Skeletal muscle tissue (tissue), 4 donors: ENCODE measurements around the gene PARP16. TPM values are rescaled to one million over a fixed set of nuclear protein-coding genes. Genes with fewer than 3 reads are reported as not detected.

Experiments
- H3K27ac ChIP-seq: one replicate; pipeline ENCODE4 v1.7.0; 2013; ENCODE audit warnings: mild to moderate bottlenecking, low read depth, low read length, inconsistent platforms
- H3K27me3 ChIP-seq, 3 donors: one replicate each; pipeline ENCODE4 v1.7.0; 2013; ENCODE audit warnings: low read length in 3 of 3; ENCODE audit not compliant: control insufficient read depth in 3 of 3, insufficient read depth in 3 of 3
- H3K36me3 ChIP-seq, 3 donors: one replicate each; pipeline ENCODE4 v1.7.0; 2013; ENCODE audit warnings: low read length in 3 of 3; ENCODE audit not compliant: control insufficient read depth in 3 of 3, insufficient read depth in 3 of 3
- H3K4me1 ChIP-seq, 3 donors: one replicate each; pipeline ENCODE4 v1.7.0; 2013; ENCODE audit warnings: low read length in 3 of 3, mild to moderate bottlenecking in 3 of 3; ENCODE audit not compliant: control insufficient read depth in 3 of 3, insufficient read depth in 3 of 3
- H3K4me3 ChIP-seq, 3 donors: one replicate each; pipeline ENCODE4 v1.7.0; 2013; ENCODE audit warnings: low read length in 3 of 3
- H3K9ac ChIP-seq, 3 donors: one replicate each; pipeline ENCODE4 v1.7.0; 2013; ENCODE audit warnings: low read length in 3 of 3, mild to moderate bottlenecking in 3 of 3, moderate library complexity in 2 of 3, low read depth in 1 of 3
- H3K9me3 ChIP-seq, 3 donors: one replicate each; pipeline ENCODE4 v1.7.0; 2013; ENCODE audit warnings: low read length in 3 of 3; ENCODE audit not compliant: control insufficient read depth in 3 of 3
- total RNA-seq: library from RNA; depleted of rRNA; stranded (reverse); fragments of >200 nt; gene quantifications from one replicate; pipeline ENCODE4 v1.2.3, GENCODE V29; 2014
- donor health status: Osteomylitis.

Gene PARP16
- total RNA-seq, 1 donor from 2014 or later, result 7.3 TPM

DNA sequence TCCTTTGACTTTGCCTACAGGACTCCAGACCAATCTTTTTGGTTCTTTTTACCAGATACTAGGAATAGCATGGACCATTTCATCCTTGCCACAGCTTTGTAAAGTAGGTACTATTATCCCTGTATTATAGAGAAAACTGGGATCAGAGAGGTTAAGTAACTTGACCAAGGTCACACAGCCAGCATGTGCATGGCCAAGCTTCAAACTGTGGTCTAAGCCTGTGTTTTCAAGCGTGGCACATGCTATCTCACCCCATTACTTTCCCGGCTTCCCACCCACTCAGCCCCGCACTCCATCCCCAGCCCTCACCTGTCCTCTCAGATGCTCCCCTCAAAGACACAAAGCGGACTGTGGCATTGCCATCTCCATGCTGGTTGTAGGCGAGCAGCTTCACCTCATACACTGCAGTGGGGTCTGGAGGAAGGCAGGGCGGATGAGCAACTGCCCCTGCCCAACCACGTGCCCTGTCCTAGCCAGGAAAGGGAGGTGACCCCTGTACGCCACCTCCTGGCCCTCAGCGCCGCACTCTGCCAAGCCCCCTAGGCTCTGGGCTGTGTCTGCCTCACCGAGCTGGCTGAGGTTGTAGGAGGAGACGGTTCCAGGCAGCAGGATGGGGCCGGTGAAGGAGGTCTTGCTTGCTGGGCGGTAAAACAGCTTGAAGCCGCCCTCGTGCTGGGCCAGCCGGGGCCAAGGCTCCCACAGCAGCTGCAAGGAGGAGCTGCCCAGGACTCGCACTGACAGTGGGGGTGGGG is 43.5 kb upstream of the PARP16 start:
- no peak overlapping the region for H3K27ac ChIP-seq
- peaks cover 0 to 6% (median 0%) of the 10 kb centered on the region in 3 donors for H3K27me3 ChIP-seq
- no peak overlapping the region for H3K4me3 ChIP-seq
- H3K36me3 ChIP-seq, result no peaks in the 10 kb centered on the region
- H3K4me1 ChIP-seq, result peaks cover 0 to 5% (median 0%) of the 10 kb centered on the region in 3 donors
- H3K9ac ChIP-seq, result no peak overlapping the region
- no peaks in the 10 kb centered on the region for H3K9me3 ChIP-seq

GRCh38 chr15:65329288-65329983 is 42.8 kb upstream of the PARP16 start:
- peaks cover 0 to 4% (median 0%) of the 10 kb centered on the region in 3 donors for H3K27me3 ChIP-seq
- H3K36me3 ChIP-seq, result no peaks in the 10 kb centered on the region
- H3K4me1 ChIP-seq, result peaks cover 0 to 5% (median 0%) of the 10 kb centered on the region in 3 donors
- no peak overlapping the region for H3K9ac ChIP-seq
- no peak overlapping the region for H3K27ac ChIP-seq
- no peaks in the 10 kb centered on the region for H3K9me3 ChIP-seq
- no peak overlapping the region for H3K4me3 ChIP-seq

GRCh38 chr15:65328506-65329287 is 42.0 kb upstream of the PARP16 start:
- Histone ChIP-seq H3K9me3 (no peaks in the 10 kb centered on the region), H3K4me3 (no peak overlapping the region)

GRCh38 chr15:65327651-65328393 is 41.1 kb upstream of the PARP16 start:
- H3K9ac ChIP-seq, result no peak overlapping the region
- H3K4me3 ChIP-seq, result no peak overlapping the region
- peaks cover 0 to 4% (median 0%) of the 10 kb centered on the region in 3 donors for H3K27me3 ChIP-seq
- H3K4me1 ChIP-seq, result peaks cover 2 to 7% (median 4%) of the 10 kb centered on the region in 3 donors
- no peaks in the 10 kb centered on the region for H3K36me3 ChIP-seq
- H3K27ac ChIP-seq, result no peak overlapping the region
- H3K9me3 ChIP-seq, result no peaks in the 10 kb centered on the region

More at GRCh38 chr15:65328506-65329287, 42.0 kb upstream of the PARP16 start:
- Histone ChIP-seq H3K9ac (no peak overlapping the region), H3K4me1 (peaks cover 0 to 5% (median 0%) of the 10 kb centered on the region in 3 donors), H3K27me3 (peaks cover 0 to 4% (median 0%) of the 10 kb centered on the region in 3 donors), H3K36me3 (no peaks in the 10 kb centered on the region), H3K27ac (no peak overlapping the region)

DNA sequence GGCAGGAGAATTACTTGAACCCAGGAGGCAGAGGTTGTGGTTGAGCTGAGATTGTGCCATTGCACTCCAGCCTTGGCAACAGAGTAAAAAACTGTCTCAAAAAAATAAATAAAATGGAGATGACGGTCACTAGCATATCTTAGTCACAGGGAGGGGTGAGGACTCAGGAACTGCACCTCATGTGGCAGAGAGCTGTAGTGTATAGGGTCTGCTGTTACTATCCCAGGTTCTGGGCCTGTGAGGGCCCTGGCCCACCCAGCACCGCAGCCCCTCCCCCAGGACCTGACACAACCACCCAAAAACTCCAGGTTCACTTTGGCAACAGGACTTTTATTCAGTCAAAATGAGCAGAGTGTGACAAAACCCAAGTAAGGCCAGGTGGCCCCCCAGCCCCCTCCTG is 40.1 kb upstream of the PARP16 start:
- Histone ChIP-seq H3K36me3 (no peaks in the 10 kb centered on the region), H3K27ac (no peak overlapping the region), H3K27me3 (peaks cover 0 to 5% (median 0%) of the 10 kb centered on the region in 3 donors), H3K4me3 (no peak overlapping the region), H3K9me3 (no peaks in the 10 kb centered on the region), H3K9ac (no peak overlapping the region), H3K4me1 (peaks cover 2 to 12% (median 8%) of the 10 kb centered on the region in 3 donors)

- Histone ChIP-seq H3K4me1 (peaks cover 2 to 12% (median 8%) of the 10 kb centered on the region in 3 donors), H3K4me3 (no peak overlapping the region), H3K36me3 (no peaks in the 10 kb centered on the region), H3K27me3 (peaks cover 0 to 6% (median 0%) of the 10 kb centered on the region in 3 donors), H3K9ac (peak overlapping the region in 1 of 3 donors; percentile 60), H3K27ac (no peak overlapping the region), H3K9me3 (no peaks in the 10 kb centered on the region)
Observed at GRCh38 chr15:65326117-65326526, 39.4 kb upstream of the PARP16 start.

GRCh38 chr15:65323071-65323511 is 36.4 kb upstream of the PARP16 start:
- Histone ChIP-seq H3K4me3 (no peak overlapping the region), H3K9me3 (no peaks in the 10 kb centered on the region), H3K9ac (peak overlapping the region in 1 of 3 donors; percentile 16), H3K36me3 (no peaks in the 10 kb centered on the region), H3K4me1 (peaks cover 2 to 12% (median 8%) of the 10 kb centered on the region in 3 donors), H3K27me3 (peaks cover 0 to 3% (median 0%) of the 10 kb centered on the region in 3 donors), H3K27ac (no peak overlapping the region)

GRCh38 chr15:65318870-65319356 is 32.2 kb upstream of the PARP16 start:
- no peak overlapping the region for H3K4me3 ChIP-seq
- no peaks in the 10 kb centered on the region for H3K36me3 ChIP-seq
- peaks cover 2 to 8% (median 7%) of the 10 kb centered on the region in 3 donors for H3K4me1 ChIP-seq
- H3K27ac ChIP-seq, result no peak overlapping the region
- H3K27me3 ChIP-seq, result peaks cover 0 to 3% (median 0%) of the 10 kb centered on the region in 3 donors
- no peaks in the 10 kb centered on the region for H3K9me3 ChIP-seq
- no peak overlapping the region for H3K9ac ChIP-seq

DNA sequence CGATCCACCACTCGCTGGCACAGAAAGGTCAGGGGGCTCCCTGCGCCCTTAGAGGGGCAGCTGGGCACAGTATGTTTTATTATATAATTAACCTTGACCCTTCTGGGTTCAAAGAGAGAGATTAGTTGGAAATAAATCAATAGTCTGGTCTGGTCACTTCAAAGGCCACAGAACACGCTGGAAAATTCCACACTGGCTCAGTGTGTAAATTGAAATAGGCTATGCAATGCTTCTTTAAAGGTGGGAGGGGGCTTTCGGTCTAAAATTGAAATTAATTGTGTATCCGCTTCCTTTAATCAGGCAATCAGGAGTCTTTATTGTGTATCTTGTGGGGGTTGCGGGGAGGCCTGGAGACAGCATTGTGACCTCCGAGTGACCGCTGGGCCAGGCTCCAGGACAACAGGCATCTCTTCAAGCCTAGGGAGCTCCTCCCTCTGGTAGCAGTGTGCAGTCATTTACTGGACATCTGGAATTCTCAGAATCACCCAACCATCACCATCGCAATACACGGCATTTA is 25.8 kb upstream of the PARP16 start:
- Histone ChIP-seq H3K27me3 (no peaks in the 10 kb centered on the region), H3K36me3 (no peaks in the 10 kb centered on the region), H3K4me3 (no peak overlapping the region), H3K9ac (peak overlapping the region in 1 of 3 donors; percentile 20), H3K9me3 (no peaks in the 10 kb centered on the region), H3K4me1 (peaks cover 7 to 16% (median 9%) of the 10 kb centered on the region in 3 donors), H3K27ac (no peak overlapping the region)
